PC-9 (cell line): ENCODE measurements around the gene HSPA12A.

Source experiments
- CTCF ChIP-seq: fragments of 200-600 bp; sonication (generic); conservative IDR thresholded peaks from 2 replicates; pipeline ENCODE4 v1.6.1; 2017; ENCODE audit warnings: mixed run types, antibody characterized with exemption, mild to moderate bottlenecking, moderate library complexity
- EZH2 ChIP-seq: fragments of 200-600 bp; sonication (generic); IDR thresholded peaks from 2 replicates; pipeline ENCODE4 v1.8.0; 2017; ENCODE audit warnings: antibody characterized with exemption, low read depth

DNA sequence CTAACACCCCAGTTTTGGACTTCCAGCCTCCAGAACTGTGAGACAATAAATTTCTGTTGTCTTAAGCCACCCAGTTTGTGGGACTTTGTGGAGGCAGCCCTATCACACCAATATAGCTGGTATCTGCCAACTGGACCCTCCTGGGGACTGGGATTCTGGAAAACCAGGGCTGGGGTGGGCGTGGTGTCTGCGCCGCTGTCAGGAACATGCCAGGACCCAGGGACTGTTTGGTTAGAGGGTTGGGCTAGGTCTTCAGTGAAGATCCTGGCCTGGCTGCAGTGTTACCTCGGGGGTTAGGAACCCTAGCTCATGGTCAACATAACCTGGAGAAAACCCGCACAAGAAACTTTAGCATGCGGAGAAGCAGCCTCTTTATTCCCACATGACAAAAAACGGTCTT, 79.0 kb downstream of the HSPA12A start:
- no peak for TF ChIP-seq CTCF
- no peak for TF ChIP-seq EZH2
